SW480 (cell line): ENCODE data around the gene ATG10.
"Not testable (repeated sequence)": the region's sequence is repeated elsewhere in the genome, so short reads cannot be mapped to it uniquely, and the experiment has no call there.

Experiments used
- DNase-seq: peaks from one replicate; pipeline ENCODE4 v3.0.0-alpha.2; 2016; ENCODE audit warnings: low spot score

ATG10 gene

GRCh38 chr5:81982172-81982685, 10.4 kb downstream of the ATG10 start:
- DNase-seq, result not testable (repeated sequence)

- not testable (repeated sequence) for DNase-seq
Observed at GRCh38 chr5:81983148-81983547, 11.3 kb downstream of the ATG10 start.

GRCh38 chr5:81983563-81983962, 11.7 kb downstream of the ATG10 start:
- DNase-seq, result not testable (repeated sequence)

GRCh38 chr5:81986126-81986525, 14.3 kb downstream of the ATG10 start:
- no peak for DNase-seq

GRCh38 chr5:81989204-81989603, 17.4 kb downstream of the ATG10 start:
- no peak for DNase-seq

- no peak for DNase-seq
Observed at GRCh38 chr5:81994679-81995078, 22.9 kb downstream of the ATG10 start.

- DNase-seq, result no peak
Observed at GRCh38 chr5:81995407-81995806, 23.6 kb downstream of the ATG10 start.

- no peak for DNase-seq
Observed at GRCh38 chr5:82004511-82004910, 32.7 kb downstream of the ATG10 start.

GRCh38 chr5:82009869-82010268, 38.0 kb downstream of the ATG10 start:
- not testable (repeated sequence) for DNase-seq

- no peak for DNase-seq
Observed at GRCh38 chr5:82010696-82011095, 38.9 kb downstream of the ATG10 start.

GRCh38 chr5:82011761-82012160, 39.9 kb downstream of the ATG10 start:
- DNase-seq, result no peak

- DNase-seq, result not testable (repeated sequence)
Observed at GRCh38 chr5:82014644-82015043, 42.8 kb downstream of the ATG10 start.

GRCh38 chr5:82018462-82018861, 46.6 kb downstream of the ATG10 start:
- no peak for DNase-seq

- no peak for DNase-seq
Observed at GRCh38 chr5:82019342-82020138, 47.7 kb downstream of the ATG10 start.

GRCh38 chr5:82022499-82022898, 50.7 kb downstream of the ATG10 start:
- no peak for DNase-seq

GRCh38 chr5:82023644-82024043, 51.8 kb downstream of the ATG10 start:
- no peak for DNase-seq

- DNase-seq, result no peak
Observed at GRCh38 chr5:82031220-82032119, 59.6 kb downstream of the ATG10 start.

GRCh38 chr5:82042894-82043293, 71.1 kb downstream of the ATG10 start:
- DNase-seq, result not testable (repeated sequence)

- DNase-seq, result no peak
Observed at GRCh38 chr5:82044010-82044409, 72.2 kb downstream of the ATG10 start.

- no peak for DNase-seq
Observed at GRCh38 chr5:82045554-82046275, 73.9 kb downstream of the ATG10 start.

GRCh38 chr5:82046276-82046647, 74.4 kb downstream of the ATG10 start:
- no peak for DNase-seq

GRCh38 chr5:82050955-82051354, 79.1 kb downstream of the ATG10 start:
- no peak for DNase-seq
